Measurements from ENCODE around the gene BRD1.
"Not testable (repeated sequence)": the region's sequence is repeated elsewhere in the genome, so short reads cannot be mapped to it uniquely, and the experiment has no call there.

The BRD1 gene

DNA sequence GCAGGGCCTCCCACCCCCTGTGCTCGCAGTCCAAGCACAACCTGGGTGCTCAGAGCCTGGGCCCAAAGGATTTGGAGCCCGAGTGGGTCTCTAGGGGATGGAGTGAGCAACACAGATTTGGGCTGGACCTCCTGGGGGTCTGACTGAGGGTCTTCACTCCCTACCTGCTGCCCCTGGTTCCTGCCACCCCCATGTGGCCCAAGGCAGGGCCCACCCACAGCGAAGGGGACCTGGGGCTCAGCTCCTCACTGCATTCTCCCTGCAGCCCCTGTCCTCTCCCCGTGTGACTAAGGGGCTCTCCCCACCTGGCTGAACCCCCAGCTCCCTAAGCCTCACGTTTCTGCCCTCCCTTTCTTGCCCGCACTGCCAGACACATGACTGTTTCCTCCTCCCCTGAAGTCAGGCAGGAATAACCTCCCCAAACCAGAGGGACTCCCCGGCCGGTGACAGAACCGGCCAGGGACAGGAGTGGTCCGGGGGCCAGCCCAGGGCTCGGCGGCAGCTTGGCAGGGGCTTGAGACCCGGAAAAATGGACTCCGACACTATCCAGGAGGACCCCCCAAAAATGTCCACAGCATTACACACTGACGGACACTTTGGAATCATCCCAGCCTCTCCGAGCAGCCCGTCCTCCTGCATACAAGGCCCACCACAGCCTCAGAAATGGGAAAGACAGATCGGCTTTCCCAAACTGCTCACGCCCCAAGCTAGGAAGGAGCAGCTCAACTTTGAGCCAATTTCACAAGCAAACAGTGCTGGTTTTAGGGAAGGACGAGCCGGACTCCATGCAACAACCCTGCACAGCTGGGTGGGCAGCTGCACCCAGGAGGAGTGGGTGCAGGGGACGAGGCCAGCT is 57.8 kb downstream of the BRD1 start:
- DNase-seq (ENCODE audit: low read depth in 2 of 2), result no peak

DNA sequence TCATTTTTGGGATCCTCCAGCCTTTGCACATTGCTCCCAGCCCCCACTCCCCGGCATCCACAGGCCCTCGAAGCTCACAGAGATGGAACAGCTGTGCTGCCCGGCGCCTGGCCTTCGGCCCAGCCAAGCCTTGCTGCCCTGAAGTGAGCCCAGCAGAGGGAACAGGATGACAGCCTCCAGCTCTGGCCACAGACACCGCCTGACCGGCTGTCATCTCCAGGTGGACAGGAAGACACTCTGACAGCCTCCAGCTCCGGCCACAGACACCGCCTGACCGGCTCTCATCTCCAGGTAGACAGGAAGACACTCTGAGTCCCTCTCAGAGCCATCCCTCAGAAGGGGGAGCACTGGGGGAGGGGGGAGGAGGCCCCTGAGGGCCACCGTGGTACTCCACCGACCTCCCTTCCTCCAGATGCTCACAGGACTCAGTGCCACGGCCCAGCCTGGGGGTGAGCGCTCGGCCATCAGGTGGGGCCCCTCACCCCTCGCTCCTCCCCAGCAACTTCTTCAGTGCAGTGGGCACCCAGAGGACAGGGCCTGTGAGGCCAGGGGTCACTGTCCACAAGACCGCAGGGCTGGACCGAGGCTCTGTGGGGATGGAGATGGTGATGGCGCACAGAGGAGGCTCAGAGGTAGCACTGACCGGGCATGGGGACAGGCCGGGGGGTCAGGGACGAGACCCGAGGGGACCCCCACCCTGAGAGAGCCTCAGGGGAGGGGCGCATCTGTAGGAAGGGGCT is 58.6 kb downstream of the BRD1 start:
- no peak for DNase-seq (ENCODE audit: low read depth in 2 of 2)

DNA sequence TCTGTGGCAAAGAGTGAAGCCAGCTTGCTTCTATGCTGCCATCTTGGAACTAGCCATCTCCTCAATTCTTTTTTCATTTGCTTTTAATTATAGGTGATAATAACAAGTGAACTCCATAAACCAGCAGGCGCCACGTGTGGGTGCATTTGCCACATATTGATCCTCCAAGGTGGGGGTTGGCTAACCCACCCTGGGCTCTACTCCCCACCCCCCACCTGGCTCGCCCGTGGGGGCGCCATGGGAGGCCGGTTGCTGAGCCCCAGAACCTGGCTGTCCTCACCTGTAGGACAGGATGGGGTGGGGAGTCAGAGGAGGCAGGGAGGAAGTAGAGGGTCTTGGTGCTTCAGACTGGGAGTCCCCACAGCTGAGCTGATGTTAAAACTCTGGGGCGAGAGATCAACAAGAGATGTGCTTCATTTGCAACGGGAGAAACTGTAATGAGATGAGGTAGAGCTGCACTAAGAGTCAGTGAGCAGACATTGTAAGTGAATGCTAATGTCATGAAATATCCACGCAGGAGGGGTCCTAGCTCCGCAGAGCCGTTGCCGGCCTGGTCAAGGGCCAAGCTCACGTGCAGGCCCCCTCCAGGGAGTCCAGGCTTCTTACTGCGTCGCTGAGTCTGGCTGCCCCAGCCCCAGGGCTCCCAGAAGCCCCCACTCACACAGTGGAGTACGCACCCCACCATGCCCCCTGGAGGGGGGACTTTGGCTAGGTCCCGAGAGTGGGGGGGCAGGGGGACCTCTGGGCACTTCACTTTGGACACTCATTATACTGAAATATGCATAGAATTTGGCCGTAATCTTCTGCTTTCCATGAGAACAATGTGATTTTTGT is 59.4 kb downstream of the BRD1 start:
- DNase-seq (ENCODE audit: low read depth in 2 of 2), result no peak

DNA sequence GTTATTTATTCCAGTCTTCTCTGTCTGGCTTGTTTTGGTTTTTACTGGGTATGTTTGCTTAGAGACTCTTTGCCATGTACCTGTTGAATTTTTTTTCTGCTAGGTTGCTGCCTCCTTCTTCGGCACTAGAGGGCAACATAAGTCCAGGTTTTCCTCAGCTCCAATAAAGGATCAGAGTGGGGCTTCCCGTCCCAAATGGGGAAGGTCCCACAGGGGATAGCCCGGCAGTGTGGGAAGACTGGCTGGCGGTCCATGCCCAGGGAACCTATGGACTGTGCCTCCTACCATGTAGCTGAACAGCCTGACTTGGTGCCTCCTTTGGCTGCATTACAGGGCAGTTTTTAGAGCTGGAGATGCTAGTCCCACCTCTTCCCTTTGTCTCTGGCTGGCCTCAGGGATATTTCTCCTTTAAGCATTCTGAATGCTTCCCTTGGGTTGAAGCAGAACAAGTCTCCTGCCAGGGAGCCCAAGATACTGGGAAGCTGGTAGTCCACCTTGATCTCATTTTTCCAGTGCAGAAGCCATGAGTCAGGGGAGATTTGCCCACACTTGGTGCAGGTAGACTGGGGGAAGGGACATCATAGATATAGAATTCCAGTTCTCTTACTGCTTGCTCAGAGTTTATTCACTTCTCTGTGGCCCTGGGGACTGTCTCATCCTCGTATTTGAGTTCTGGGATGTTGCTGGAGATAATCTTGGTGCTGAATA is 60.2 kb downstream of the BRD1 start:
- DNase-seq (ENCODE audit: low read depth in 2 of 2), result no peak

DNA sequence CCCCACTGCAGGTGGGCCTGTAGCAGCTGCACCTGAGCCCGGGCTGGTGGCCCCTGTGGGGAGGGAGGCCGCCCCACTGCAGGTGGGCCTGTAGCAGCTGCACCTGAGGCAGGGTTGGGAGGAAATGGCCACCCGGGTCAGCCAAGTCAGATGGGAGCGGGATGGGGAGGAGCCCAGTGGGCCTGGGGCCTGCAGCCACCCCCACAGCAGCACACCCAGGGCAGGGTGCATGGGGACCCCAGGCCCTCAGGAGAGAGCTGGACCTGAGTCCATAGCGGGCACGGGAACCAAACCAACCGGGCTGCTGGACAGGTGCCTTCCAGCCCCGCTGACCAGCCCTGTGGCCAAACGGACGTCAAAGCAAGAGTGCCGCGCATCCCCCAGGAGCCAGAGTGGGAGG is 61.7 kb downstream of the BRD1 start:
- no peak for DNase-seq (ENCODE audit: low read depth in 2 of 2)

DNA sequence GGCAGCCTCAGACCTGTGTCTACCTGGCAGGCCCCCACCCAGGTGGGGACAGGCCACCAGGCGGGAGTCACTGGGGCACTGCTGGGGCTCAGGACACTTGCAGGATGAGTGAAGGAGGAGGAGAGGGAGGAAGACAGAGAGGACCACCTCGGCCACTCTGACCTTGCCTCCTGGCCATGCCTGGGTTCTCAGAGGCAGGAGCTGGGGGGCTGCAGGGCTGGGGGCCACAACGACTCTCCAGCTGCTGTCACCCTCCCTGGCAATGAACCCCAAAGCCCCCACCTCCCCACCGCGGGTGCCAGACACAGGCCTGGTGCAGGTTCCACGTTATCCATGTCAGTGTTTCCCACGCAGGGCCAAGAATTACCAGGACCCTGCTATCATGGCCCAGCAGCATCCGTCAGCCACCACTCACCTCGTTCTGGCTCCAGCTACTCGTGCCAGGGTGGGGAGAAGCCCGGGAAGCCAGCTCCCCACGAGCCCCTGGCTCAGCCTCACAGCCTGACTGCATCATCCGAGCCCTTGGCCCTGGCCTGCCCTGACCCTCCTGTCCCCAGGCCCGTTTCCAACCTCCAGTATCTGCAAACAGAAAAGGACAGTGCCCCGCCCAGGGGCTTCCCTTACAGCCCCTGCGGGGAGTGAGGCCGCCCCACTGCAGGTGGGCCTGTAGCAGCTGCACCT is 62.4 kb downstream of the BRD1 start:
- no peak for DNase-seq (ENCODE audit: low read depth in 2 of 2)

DNA sequence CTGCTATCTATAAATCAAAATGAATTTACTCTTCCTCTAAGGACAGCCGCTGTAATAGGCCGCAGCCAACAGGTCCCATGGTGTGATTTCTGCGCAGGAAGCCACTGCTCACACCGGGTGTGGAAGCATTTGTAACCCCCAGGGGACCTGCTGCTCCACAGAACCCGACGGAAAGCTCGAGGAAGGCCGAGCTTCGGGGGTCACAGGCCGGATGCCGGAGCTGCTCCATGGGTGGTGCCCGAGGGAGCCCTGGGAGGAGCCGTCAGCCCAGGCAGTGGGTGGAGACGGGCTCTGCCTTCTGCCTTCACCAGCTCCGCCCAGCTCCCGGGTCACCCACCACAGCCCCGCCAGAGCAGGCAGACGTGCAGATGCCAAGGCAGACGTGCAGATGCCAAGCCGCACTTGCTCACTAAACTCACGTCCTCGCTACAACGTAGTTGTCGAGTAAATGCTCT is 63.5 kb downstream of the BRD1 start:
- DNase-seq (ENCODE audit: low read depth in 2 of 2), result no peak

DNA sequence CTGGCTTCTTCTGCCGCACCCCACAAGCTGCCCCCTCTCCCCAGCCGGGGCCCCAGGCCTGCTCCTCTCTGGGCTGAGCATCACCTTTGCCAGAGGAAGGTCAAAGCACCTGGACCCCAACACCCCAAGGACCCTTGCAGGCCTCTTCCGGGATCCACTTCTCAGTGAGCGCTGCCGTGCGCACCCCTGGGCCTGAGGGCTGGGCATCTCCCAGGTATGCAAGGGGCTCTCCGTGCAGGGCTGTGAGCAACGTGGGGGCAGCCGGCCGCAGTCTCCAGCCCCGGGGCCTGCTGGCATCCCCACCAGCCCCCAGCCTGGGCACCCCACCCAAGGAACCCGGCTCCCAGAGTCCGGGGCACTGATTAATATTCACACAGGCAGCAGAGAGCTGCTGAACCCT is 64.0 kb downstream of the BRD1 start:
- DNase-seq (ENCODE audit: low read depth in 2 of 2), result no peak

- DNase-seq (ENCODE audit: low read depth in 2 of 2), result no peak
These were observed 64.5 kb downstream of the BRD1 start for GRCh38 chr22:49763138-49763537.

DNA sequence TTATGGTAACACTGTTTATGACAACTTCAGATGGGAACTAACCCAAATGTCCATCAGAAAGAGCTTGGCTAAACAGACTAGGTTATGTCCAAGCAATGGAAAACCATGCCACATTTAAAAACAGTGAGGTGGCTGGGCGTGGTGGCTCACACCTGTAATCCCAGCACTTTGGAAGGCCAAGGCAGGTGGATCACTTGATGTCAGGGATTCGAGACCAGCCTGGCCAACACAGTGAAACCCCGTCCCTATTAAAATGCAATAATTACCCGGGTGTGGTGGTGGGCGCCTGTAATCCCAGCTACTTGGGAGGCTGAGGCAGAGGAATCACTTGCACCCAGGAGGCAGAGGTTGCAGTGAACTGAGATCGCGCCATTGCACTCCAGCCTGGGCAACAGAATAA is 65.1 kb downstream of the BRD1 start:
- not testable (repeated sequence) for DNase-seq (ENCODE audit: low read depth in 2 of 2)

GRCh38 chr22:49761836-49762235 is 65.8 kb downstream of the BRD1 start:
- no peak for DNase-seq (ENCODE audit: low read depth in 2 of 2)

- no peak for DNase-seq (ENCODE audit: low read depth in 2 of 2)
These were observed 66.8 kb downstream of the BRD1 start for GRCh38 chr22:49760630-49761571.

- no peak for DNase-seq (ENCODE audit: low read depth in 2 of 2)
These were observed 67.4 kb downstream of the BRD1 start for GRCh38 chr22:49760280-49760629.

DNA sequence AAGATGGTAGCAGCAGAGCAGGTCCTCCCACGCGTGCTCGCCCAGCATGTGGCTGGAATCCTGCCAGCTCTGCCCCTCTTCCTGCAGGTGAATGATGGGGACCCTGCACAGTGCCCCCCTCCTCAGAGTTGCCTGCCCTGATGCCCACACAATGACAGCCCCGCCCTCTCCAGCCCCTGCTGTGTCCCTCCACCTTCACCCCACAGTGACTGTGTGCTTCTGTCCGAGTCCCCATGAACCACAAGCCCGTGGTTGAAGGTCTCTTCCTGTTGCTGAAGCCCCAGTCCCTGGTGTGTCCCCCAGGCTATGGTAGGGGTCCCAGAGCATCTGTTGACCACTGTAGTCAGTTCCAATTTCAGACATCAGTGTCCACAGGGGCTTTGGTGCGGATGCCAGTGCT is 71.0 kb downstream of the BRD1 start:
- no peak for DNase-seq (ENCODE audit: low read depth in 2 of 2)

DNA sequence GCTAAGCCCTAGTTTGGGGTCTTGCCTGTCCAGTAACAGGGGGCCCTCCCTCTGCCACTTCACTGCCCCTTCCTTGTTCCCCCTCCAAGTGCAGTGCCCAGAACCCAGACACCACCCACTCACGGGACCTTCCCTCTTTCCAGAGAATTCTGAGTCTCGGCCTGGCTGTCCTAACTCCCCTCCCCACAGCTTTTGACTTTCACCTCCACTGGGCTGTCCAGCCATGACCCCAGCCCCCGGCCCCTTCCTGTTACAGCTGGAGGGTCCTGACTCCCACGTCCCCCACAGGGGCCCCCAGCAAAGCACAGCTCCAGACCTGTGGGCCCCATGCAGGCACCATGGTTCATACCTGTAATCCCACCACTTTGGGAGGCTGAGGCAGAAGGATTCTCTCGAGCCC is 71.5 kb downstream of the BRD1 start:
- no peak for DNase-seq (ENCODE audit: low read depth in 2 of 2)

DNA sequence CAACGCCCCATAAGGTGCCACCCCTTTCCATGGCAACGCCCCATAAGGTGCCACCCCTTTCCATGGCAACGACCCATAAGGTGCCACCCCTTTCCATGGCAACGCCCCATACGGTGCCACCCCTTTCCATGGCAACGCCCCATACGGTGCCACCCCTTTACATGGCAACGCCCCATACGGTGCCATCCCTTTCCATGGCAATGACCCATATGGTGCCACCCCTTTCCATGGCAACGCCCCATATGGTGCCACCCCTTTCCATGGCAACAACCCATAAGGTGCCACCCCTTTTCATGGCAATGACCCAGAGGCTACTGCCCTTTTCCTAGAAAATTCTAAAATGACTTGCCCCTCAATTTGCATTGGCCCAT is 72.1 kb downstream of the BRD1 start:
- no peak for DNase-seq (ENCODE audit: low read depth in 2 of 2)

- no peak for DNase-seq (ENCODE audit: low read depth in 2 of 2)
These were observed 72.7 kb downstream of the BRD1 start for GRCh38 chr22:49754696-49755630.

DNA sequence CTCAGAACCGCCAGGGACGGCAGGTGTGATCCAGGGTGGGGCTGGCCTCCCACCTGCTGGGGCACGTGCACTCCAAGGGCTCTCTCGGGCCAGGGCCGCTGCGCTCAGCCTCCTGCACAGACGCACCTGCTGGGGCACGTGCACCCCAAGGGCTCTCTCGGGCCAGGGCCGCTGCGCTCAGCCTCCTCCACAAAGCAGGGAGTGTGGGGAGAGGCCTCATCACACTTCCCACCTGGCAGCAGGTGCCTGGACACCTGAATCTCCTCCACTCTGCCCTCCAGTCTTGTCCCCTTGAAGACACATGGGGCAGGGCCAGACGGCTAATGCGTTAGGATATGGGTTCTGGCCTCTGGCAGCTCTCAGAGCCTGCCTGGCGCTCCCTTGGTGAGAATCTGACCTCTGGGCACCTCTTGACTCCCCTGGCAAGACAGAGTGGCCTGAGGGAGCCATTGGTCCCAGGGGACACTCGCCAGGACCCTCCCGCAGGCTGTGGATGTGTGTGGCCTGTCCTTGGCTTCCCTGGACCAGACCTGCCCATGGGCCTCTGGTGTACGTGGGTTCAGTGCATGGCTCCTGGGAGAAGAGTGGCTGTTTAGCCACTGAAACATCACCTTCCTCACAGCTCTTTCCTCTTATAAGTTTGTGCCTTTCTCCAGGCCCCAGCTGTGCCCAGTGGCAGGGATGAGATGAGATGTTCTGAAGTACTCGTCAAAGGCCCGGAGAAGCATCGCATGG is 73.5 kb downstream of the BRD1 start:
- DNase-seq (ENCODE audit: low read depth in 2 of 2), result no peak
